ENCODE results near the gene MS4A5. TPM values are rescaled to one million over a fixed set of nuclear protein-coding genes. Genes with fewer than 3 reads are reported as not detected.
"Not testable (repeated sequence)": the region's sequence is repeated elsewhere in the genome, so short reads cannot be mapped to it uniquely, and the experiment has no call there.

MS4A5 gene, protein sequence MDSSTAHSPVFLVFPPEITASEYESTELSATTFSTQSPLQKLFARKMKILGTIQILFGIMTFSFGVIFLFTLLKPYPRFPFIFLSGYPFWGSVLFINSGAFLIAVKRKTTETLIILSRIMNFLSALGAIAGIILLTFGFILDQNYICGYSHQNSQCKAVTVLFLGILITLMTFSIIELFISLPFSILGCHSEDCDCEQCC
- not detected for total RNA-seq
- long read RNA-seq, donor 1: 0 reads
- long read RNA-seq, donor 2: 0 reads

DNA sequence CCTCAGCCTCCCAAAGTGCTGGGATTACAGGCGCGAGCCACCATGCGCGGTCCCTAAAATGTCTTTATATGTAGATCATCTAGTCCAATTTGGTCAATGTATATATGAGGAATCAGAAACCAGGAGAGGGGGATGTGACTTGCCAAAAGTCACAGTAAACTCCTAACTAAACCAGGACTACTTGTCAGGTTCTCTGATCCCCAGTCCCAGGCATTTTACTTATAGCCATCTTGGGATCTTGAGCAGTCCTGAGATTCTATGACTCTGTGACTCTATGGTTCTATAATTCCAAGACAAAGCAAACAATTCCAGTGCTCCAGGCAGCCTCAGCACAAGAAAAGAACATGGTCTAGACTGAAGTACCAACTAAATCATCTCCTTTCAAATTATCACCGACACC is at the start of gene MS4A5:
Gene MS4A5, plus strand, starts transcription at position 301 of the 400 bp plus-strand sequence. CDS start 103 bp downstream, outside the sequence.
- intact Hi-C loops (cut with DNase I): no loop called here
- DNase-seq (ENCODE audit: low spot score): no peak

DNA sequence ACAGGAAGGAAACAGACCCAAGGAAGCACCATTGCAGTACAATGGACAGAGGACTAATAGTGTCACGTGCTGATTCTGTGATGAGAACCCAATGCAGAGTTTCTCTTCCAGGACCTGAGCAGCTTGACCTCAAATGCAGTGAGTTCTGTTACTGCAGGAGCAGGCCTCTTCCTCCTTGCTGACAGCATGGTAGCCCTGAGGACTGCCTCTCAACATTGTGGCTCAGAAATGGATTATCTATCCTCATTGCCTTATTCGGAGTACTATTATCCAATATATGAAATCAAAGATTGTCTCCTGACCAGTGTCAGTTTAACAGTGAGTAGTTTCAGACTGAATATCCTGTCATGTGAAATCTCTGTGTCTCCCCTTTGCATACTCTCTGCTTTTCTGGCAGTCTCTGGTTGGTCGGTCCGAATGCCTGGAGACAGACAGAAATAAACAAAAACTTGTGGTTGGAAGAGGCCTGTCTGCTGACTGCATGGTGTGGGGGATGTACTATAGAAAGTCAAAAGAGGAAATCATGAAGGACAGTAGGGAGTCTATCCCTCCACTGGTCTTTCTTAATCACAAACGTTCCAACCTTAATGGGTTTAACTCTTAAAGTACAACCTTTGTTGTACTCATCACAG is 40.0 kb upstream of the MS4A5 start:
- intact Hi-C loops (cut with DNase I): no loop called here
- DNase-seq (ENCODE audit: low spot score): no peak

DNA sequence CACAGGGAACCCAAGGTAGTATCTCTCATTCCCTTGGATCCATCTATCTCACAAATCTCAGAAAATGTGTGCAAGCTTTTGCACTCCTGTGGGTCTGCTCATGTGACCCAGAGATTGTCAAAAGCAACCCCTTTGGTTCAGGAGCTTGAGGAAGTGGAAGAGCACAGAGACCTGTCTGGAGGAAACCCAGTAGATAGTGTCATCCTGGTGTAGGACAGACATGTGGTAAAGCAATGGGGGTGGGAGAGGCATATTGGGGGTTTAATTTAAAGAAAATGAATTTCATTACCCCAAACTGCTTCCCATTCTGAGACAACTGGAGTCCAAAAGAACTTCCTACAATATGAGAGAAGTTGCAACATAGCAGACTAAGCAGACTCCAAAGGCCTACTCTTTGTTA is 39.0 kb upstream of the MS4A5 start:
- DNase-seq (ENCODE audit: low spot score): no peak

DNA sequence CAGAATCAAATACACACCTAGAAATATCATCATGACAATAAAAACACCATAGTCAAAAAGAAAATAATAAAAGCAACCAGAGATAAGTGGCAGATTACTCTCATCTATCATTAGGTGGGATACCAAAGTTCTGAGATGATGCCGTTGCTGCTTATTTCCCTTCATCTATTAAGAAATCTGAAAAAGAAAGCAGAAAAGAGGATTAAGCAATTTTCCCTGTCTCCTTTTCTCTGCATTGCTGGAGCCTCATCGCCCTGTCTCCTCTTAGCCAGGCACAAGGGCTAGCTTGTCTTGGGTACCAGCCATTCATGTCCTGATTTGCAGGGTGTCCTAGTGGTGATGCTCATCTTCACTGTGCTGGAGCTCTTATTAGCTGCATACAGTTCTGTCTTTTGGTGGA is 37.0 kb upstream of the MS4A5 start:
- intact Hi-C loops (cut with DNase I): no loop called here
- DNase-seq (ENCODE audit: low spot score): no peak

More for the DNA sequence above, 39.0 kb upstream of the MS4A5 start:
- intact Hi-C loops (cut with DNase I): no loop called here

GRCh38 chr11:60393016-60393415 is 36.4 kb upstream of the MS4A5 start:
- intact Hi-C loops (cut with DNase I): no loop called here
- no peak for DNase-seq (ENCODE audit: low spot score)

DNA sequence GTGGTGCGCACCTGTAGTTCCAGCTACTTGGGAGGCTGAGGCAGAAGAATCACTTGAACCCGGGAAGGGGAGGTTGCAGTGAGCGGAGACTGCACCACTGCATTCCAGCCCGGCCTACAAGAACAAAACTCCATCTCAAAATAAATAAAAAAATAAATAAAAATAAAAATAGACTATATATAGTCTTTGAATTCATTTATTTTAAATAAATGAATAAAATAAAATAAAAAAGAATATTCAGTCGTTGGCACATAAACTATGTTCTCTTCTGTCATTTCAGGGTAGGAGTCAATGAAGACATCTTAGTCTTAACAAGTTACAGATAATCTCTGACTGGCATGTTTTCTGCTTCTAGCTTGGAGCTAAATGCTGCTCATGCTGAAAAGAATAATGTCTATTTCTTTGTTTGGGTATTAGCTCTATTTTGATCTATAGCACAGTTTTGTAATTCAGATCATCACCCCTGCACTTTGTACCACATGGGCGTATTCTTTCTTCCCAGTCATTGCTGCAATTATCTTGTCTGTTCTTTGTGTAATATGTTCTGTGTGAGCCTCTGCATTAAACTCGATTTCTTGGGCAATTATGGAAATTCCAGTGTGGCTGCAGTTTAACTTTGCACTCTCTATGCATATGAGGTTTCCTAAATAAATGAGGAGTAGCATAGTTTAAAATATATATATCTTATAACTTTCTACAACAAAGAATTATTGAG is 34.5 kb upstream of the MS4A5 start:
- intact Hi-C loops (cut with DNase I): no loop called here
- no peak for DNase-seq (ENCODE audit: low spot score)

GRCh38 chr11:60396382-60396781 is 33.0 kb upstream of the MS4A5 start, which contains the start of gene MS4A14:
Gene MS4A14 (plus strand): TSS chr11:60396459. CDS start chr11:60396579, 120 bp downstream.
- no peak for DNase-seq (ENCODE audit: low spot score)
- intact Hi-C loops (cut with DNase I): no loop called here

DNA sequence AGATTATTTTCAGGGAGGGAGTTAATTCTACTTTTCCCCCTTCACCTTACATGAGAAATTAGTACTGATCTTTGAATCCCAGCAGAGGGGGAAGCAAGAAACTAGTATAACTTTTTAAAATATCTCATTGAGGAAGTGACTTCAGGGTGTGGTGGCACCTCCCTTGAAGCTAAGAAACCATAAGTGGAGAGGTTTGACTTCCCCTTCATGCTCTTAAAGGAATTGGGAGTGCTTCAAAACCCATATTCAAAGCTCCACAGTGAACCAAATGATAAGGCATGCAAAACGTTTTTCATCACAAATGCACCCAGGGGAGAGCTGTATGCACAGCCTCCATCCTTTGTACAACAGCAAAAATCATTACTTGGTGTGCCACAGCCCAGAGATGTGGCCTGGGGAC is 32.6 kb upstream of the MS4A5 start:
- no peak for DNase-seq (ENCODE audit: low spot score)

GRCh38 chr11:60420015-60420414 is 9.4 kb upstream of the MS4A5 start:
- no peak for DNase-seq (ENCODE audit: low spot score)
- intact Hi-C loops (cut with DNase I): no loop called here

More for the DNA sequence above, 32.6 kb upstream of the MS4A5 start:
- intact Hi-C loops (cut with DNase I): no loop called here

- intact Hi-C loops (cut with DNase I): no loop called here
- no peak for DNase-seq (ENCODE audit: low spot score)
These were observed 6.8 kb upstream of the MS4A5 start for GRCh38 chr11:60422609-60423008.

DNA sequence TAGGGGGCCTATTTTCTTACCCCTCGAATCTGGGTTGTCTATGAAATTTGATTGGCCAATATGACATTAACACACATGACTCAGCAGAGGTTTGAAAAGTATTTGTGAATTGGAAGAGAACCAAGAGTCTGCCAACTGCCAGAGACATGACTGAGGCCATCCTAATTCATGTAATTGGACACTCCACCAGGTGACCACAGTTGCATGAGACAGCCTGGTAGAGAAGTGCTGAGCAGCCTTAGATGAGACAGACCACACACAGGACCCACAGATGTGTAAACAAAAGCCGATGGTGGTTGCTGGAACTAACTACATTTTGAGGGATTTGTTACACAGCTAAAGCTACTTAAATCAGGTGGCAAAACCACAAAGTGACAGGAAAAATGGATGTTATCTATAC is 855 bp upstream of the MS4A5 start:
- intact Hi-C loops (cut with DNase I): no loop called here
- DNase-seq (ENCODE audit: low spot score): no peak

DNA sequence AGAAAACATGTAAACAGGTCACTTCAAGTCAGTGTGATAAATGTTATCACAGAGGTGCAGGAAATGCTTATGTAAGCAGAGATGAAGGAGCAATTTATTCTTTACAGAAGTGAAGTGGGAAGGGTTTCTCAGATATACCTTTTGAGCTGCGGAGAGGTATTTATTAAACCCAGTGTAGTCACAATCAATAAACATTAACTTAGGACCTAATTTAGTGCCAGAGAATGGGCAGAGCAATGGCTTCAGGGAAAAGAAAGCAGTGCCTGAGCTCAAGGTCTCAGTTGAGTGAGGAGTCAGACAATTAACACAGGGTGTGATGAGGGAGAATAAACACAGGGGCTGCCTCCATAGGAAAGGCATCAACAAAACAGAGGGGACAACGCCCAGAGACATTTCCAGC is 1.9 kb downstream of the MS4A5 start:
- intact Hi-C loops (cut with DNase I): no loop called here

GRCh38 chr11:60433401-60433800 is 4.0 kb downstream of the MS4A5 start:
- DNase-seq (ENCODE audit: low spot score): no peak
- intact Hi-C loops (cut with DNase I): no loop called here

More for the DNA sequence above, 1.9 kb downstream of the MS4A5 start:
- DNase-seq (ENCODE audit: low spot score): no peak

- intact Hi-C loops (cut with DNase I): no loop called here
- DNase-seq (ENCODE audit: low spot score): no peak
These were observed 17.7 kb downstream of the MS4A5 start for GRCh38 chr11:60447070-60447469.

DNA sequence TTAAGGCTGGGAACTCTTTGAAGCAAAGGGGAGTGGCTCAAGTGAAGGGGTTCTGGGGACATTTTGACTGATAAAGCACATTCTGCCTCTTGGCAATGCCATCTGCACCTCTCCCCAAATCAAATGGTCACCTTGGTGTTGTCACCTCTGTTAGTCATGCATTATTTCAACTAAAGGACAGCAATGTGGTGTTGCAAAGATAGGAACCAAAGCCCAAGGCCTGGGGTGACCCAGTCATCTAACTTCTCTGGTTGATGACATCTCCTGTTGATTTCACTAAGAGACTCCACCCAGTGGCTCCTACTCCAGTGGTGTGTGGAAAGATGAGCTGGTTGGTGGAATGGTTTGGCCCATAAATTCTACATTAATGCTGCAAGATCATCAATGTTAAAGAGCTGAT is 18.5 kb downstream of the MS4A5 start:
- intact Hi-C loops (cut with DNase I): no loop called here
- no peak for DNase-seq (ENCODE audit: low spot score)

DNA sequence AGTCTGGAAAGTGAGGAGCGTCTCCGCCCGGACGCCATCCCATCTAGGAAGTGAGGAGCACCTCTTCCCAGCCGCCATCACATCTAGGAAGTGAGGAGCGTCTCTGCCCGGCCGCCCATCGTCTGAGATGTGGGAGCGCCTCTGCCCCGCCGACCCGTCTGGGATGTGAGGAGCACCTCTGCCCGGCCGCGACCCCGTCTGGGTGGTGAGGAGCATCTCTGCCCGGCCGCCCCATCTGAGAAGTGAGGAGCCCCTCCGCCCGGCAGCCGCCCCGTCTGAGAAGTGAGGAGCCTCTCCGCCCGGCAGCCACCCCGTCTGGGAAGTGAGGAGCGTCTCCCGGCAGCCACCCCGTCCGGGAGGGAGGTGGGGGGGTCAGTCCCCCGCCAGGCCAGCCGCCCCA is 21.8 kb downstream of the MS4A5 start:
- intact Hi-C loops (cut with DNase I); DNase-seq (ENCODE audit: low spot score): not testable (repeated sequence)

DNA sequence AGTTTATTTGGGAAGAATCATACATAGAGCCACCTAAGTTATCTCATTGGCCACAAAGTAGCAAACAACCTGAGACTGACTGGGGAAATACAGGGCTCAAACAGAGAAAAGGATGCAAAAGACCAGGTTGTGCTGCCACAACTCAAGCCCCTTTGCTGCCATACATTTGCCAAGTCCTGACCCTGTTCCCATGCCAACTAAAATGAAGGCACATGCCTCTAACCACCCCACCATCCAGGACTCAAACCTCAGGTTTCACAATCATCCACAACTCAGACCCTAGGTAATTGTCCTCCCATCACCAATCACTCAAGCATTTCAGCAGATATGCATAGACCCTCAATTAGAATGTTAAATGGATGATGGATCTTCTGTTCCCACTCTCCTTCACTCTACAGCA is 24.8 kb downstream of the MS4A5 start:
- DNase-seq (ENCODE audit: low spot score): no peak
- intact Hi-C loops (cut with DNase I): no loop called here

GRCh38 chr11:60455531-60456042 is 26.2 kb downstream of the MS4A5 start, which contains the start of gene MS4A1:
Gene MS4A1 (plus strand): TSS chr11:60455847. CDS start chr11:60462375, 6,528 bp downstream.
- intact Hi-C loops (cut with DNase I): no loop called here
- no peak for DNase-seq (ENCODE audit: low spot score)

- intact Hi-C loops (cut with DNase I): no loop called here
- DNase-seq (ENCODE audit: low spot score): no peak
These were observed 28.2 kb downstream of the MS4A5 start for GRCh38 chr11:60457576-60457975.

DNA sequence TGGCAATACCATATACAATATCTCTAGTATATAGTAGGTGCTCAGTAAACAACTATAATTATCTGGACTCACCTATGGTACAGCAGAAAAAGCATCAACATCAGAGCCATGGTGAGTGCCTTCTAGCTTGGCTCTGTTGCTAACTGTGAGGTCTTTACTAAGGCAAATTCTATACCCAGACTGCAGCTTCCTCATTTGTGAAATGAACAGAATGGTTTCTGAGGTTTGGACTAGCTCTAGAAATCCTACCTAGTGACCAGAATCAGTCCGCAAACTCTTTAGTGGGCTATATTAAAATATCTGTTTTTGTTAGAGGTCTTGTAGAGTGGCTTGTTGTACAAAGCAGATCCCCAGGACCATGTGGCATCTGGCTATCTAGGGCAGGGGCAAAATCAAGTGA is 30.0 kb downstream of the MS4A5 start:
- intact Hi-C loops (cut with DNase I): no loop called here
- no peak for DNase-seq (ENCODE audit: low spot score)
